HG02571 (cell line): ENCODE measurements around the gene MRM3.
"Not testable (repeated sequence)": the region's sequence is repeated elsewhere in the genome, so short reads cannot be mapped to it uniquely, and the experiment has no call there.

Source experiments
- ATAC-seq: cut with Tn5 transposase; IDR thresholded peaks from one replicate; pipeline ENCODE4 v1.9.1; 2021; ENCODE audit warnings: mild to moderate bottlenecking, moderate library complexity; ENCODE audit not compliant: unreplicated experiment

The MRM3 gene, protein sequence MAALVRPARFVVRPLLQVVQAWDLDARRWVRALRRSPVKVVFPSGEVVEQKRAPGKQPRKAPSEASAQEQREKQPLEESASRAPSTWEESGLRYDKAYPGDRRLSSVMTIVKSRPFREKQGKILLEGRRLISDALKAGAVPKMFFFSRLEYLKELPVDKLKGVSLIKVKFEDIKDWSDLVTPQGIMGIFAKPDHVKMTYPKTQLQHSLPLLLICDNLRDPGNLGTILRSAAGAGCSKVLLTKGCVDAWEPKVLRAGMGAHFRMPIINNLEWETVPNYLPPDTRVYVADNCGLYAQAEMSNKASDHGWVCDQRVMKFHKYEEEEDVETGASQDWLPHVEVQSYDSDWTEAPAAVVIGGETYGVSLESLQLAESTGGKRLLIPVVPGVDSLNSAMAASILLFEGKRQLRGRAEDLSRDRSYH

GRCh38 chr17:781805-782731 is at the start of gene MRM3, which contains the start of gene GLOD4:
MRM3 (plus strand) TSS chr17:782353; CDS start chr17:782379, 26 bp downstream.
GLOD4 (minus strand) TSS chr17:782280; CDS start chr17:782255, 25 bp downstream.
- peak; percentile 89 for ATAC-seq

DNA sequence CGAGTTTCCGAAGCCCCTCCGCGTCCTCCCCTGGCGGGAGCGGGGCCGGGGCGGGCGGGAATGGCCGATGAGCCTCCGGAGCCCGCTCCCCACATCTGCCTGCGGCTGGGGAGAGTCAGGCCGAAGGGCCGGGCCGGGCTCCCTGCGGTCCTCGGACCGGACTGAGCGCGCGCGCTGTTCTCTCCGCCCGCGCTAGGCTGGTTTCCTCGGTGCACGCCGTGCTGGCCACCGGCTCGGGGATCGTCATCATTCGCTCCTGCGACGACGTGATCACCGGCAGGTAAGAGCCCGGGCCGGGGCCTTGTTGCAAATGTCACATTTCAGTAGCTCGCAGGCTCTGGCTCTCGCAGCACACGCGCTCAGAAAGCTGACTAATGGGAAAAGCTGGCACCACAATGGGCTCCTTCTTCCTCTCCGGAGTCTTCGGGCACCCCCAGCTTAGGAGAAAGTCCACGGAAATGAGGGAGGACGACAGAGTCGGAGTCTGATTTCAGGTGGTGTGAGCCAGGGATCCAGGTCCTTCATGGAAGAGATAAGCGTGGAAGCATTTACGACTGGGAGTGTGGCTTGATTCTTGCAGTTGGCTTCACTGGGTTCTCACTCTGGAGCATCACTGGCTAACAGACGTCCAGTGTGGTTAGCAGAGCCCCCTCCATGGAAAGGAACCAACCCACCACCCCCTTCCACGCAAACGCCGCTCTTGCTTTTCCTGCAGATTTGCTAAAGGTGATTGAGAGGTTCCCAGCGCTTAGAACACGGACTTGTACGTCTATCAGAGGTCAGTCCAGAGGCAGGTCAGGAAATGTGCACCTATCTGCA is 49.0 kb upstream of the MRM3 start:
- ATAC-seq = peak; percentile 35

DNA sequence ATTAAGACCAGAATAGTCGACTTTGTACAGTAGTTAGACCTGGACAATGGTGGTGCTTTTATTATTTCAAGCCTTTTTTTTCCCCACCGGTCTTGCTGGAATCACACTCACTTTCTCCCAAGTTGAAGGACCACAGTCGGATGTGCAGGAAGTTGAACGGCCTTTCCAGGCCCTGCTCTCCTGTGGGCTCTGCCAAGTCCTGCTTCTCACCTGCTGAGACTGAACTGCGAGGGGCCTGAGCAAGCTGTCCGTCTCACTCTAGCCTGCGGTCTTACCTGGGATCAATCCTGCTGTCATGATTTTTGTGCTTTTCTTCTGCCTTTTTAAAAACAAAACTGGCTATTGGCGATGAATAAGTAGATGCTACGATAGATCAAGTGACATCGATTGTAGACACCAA is 48.4 kb upstream of the MRM3 start:
- ATAC-seq = no peak

DNA sequence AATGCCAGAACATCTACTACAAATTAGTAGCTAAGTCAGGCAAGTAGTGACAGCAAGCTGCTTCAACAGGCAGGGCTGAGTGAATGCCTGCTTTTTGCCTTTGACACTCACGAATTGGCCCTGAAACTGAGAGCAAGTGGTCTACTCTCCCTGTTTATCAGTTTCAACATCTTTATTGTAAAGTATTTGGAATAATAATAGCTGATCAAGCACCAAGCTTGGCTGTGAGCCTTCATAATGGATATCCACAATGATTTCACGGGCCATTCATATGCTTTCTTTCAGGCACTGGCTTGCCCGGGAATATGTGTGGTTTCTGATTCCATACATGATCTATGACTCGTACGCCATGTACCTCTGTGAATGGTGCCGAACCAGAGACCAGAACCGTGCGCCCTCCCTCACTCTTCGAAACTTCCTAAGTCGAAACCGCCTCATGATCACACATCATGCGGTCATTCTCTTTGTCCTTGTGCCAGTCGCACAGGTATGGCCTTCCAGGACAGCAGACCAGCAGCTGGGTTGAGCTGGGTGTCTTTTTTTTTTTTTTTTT is 44.5 kb upstream of the MRM3 start:
- ATAC-seq = no peak

DNA sequence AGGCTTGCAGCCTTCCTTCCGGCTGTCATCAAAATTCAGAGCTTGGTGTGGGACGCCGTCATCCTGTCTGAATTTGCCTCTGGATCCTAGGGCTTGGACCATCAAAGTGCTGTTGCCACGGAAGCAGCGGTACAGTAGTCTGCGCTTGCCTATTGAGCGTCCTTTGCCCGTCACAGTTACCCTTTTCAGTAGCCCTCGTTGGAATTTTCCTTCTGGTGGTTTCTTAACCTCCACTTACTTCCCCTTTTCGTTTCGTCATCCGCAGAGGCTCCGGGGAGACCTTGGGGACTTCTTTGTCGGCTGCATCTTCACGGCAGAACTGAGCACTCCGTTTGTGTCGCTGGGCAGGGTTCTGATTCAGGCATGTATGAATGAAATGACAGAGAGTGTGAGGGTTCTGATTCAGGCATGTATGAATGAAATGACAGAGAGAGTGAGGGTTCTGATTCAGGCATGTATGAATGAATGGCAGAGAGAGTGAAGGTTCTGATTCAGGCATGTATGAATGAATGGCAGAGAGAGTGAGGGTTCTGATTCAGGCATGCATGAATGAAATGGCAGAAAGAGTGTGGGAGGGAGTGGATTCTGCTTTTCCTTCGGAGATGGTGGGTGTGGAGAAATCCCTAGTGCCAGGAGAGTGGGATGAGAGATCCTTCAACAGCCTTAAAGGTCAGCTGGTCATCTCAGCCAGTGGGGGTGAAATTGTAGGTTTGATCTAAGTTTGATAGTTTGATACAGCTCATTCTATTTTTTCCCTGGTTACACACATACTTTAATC is 41.7 kb upstream of the MRM3 start:
- peak; percentile 61 for ATAC-seq

DNA sequence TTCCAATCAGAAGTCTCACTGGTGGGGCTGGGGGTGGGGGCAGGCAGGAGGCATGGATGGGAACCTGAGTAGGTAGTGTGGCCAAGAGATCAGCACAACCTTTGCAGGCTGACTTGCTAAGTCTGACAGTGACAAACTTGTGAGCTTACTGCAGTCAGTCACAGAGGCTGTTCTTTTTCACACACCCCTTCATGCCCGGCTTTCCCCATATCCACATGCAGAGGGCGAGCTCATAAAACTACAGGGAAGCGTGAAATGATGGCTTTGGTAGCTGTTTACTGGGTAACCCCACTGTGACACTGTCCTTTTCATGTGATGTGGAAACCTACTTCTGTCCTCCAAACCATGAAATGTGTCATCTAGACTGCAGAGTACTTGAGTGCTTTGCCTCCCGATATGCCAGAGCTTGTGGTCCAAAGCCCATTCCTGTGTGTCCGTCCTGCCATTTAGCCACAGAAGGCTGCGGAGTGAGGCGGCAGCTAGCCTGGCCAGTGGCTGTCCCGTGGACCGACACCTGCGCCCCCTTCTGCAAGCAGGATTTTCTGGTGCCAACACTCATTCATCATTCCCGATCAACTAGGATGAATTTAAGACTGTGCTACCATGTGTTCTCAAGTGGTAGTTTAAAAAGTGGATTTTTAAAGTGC is 39.9 kb upstream of the MRM3 start:
- ATAC-seq = no peak

GRCh38 chr17:743139-743538 is 39.0 kb upstream of the MRM3 start:
- no peak for ATAC-seq

DNA sequence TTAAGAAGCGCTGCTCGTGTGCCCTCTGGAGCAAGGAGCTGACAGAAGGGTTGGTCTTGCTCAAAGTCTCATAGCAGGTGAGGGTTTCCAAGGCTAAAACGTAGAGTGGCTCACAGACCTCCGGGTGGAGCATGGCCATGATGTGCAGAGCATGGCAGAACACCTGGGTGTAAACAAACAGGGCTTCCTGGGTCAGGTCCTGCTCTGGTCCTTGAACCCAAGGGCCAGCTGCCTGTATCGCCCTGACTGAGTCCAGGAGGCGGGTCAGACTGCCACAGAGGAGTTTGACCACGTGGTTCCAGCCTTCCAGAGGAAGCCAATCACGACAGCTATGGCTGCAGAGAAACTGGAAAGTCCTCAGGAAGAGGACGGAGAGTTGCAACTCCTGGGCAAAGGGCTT is 37.2 kb upstream of the MRM3 start:
- ATAC-seq = no peak

DNA sequence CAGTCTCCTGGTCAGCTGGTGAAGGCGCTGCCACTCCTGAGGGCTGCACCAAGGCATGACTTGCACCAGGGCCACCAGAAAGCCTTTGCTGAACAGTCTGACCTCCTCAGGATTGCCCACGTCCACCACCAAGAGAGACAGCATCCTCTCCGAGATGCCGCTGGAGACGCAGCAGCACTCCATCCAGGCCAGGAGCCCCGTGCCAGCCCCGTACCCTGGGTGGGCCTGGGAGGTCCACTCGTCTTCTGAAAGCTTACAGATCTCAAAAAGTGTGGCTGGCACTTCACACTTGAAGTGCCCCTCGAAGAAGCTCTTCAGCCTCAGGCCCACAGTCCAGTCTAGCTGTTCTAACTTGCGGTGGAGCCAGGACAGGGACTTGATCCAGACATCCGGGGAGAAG is 36.7 kb upstream of the MRM3 start:
- no peak for ATAC-seq

- ATAC-seq = no peak
Observed at GRCh38 chr17:746181-746580, 36.0 kb upstream of the MRM3 start.

DNA sequence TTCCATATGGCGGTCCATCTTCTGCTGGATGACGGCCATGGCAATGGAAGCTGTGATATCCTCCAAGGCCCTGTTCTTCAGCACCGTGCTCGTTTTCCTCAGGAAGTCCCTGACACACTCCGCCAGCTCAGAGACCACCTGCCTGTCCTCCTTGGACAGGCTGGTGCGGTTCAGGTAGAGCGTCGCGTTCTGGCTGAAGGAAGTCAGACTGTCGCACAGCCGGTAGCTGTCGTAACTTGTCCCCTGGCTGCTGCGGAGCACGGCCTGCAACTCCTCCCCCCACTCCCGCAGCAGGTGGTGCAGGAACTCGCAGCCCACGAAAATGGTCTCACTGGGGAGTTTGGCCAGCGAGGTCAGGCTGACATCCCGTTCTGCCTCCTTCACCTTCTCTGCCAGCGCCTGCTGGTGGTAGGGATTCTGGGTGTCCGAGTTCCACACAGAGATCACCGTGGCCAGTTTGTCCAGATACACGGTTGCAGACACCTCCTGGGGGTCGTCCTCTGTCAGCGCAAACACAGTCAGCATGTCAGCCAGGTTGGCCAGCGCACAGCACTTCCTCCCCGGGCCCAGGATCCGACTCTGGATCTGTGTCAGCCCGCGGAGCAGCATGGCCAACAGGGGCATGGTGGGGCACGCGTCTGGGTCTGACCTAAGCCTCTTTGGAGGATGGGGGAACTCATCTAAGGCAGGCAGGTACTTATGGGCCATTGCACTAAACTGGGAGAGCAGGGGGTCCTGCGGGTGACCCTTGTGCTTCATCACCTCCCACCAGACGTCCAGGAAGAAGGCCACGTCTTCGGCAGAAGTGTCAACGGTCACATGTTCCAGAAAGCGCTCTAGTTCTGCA is 35.1 kb upstream of the MRM3 start:
- no peak for ATAC-seq

- not testable (repeated sequence) for ATAC-seq
Observed at GRCh38 chr17:748604-749003, 33.5 kb upstream of the MRM3 start.

- ATAC-seq = not testable (repeated sequence)
Observed at GRCh38 chr17:749359-749758, 32.8 kb upstream of the MRM3 start.

GRCh38 chr17:750431-751037 is 31.6 kb upstream of the MRM3 start:
- ATAC-seq = no peak

GRCh38 chr17:751269-752001 is 30.7 kb upstream of the MRM3 start:
- ATAC-seq = peak; percentile 23

DNA sequence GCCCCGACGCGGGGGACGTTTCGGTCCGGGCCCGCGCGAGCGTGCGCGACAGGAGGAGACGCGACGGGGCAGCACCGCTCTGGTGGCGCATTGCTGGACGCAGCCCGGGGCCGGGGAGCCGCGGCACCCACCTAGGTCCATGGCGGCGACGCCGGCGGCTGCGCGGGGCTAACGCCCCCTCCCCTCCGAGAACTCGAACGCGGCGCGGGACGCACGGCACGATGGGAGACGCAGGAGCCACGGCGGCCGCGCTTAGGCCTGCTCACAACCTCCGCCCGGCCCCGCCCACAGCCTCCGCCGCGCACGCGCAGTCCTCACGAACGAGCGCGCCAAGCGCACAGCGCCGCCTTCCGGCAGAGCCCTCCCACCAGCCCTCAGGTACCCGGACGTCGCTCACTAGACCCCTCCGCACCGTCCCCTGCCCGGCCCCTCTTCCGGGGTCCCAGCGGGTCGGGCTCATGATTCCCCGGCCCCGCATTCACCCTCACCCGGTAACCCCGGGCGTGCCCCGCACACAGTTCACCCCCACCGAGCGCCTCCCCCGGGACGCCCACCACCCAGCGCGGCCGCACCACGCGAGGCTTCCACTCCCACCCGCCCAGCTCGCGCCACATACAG is 30.0 kb upstream of the MRM3 start, which contains the start of gene GEMIN4:
Gene GEMIN4, minus strand, starts transcription at position 263 of the 618 bp plus-strand sequence. Its CDS starts 122 bp downstream, at position 141.
- ATAC-seq = peak; percentile 77
